A172 (cell line): Measurements from ENCODE around the gene ADAP1. TPM values are rescaled to one million over a fixed set of nuclear protein-coding genes. Genes with fewer than 3 reads are reported as not detected.
A peak's percentile ranks its signal among the peaks of the same experiment; 100 is the strongest.
"Not testable (repeated sequence)": the region's sequence is repeated elsewhere in the genome, so short reads cannot be mapped to it uniquely, and the experiment has no call there.

Source experiments
- DNase-seq: peaks from one replicate; pipeline ENCODE4 v3.0.0-alpha.2; 2015; ENCODE audit warnings: low spot score
- total RNA-seq: library from RNA; depleted of rRNA; stranded (reverse); fragments of >200 nt; shearing (Covaris generic); gene quantifications from 2 replicates; pipeline ENCODE4 v1.2.3, GENCODE V29; 2014; rRNA removed

The ADAP1 gene, protein sequence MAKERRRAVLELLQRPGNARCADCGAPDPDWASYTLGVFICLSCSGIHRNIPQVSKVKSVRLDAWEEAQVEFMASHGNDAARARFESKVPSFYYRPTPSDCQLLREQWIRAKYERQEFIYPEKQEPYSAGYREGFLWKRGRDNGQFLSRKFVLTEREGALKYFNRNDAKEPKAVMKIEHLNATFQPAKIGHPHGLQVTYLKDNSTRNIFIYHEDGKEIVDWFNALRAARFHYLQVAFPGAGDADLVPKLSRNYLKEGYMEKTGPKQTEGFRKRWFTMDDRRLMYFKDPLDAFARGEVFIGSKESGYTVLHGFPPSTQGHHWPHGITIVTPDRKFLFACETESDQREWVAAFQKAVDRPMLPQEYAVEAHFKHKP
- 33.3 and 46.8 TPM in 2 replicates for total RNA-seq

DNA sequence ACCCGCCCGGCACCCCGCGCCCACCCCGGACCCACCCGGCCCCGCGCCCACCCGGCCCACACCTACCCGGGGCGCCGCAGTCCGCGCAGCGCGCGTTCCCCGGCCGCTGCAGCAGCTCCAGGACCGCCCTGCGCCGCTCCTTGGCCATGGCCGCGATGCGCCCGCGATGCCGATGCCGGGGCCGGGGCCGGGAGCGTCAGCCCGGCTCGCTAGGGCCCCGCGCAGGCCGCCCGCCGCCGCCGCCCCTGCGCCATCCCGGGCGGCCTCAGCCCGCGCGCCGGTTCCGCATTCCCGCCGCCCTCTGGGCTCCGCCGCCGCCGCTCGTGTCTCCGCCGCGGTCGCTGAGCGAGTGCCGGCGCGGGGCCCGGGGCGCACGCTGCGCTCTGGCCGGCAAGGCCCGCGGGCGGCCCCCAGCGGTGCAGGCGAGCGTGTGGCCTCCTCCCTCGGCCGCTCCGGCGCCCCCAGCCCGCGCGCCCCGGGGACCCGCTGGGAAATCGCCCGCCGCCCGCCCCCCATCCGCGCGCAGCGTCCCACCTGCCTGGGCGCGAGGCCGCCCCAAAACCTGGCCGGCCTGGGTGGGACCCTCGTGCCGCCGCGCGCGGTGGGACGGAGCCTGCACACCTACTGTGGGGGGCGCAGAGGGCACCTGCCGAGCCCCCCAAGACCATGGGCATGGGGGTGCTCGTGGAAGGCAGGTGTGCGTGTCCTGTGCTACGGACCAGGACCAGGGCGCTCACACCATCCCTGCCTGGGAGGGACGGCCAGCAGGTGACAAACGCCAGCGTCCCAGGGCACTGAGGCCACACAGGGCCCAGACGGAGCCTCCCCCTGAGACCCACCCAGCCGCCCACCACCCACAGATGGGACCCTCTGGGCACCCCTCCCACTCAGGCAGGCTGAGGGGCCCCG is at the start of gene ADAP1:
ADAP1 (minus strand) TSS at position 351 of the 909 bp plus-strand sequence; CDS start at position 148, 203 bp downstream.
- DNase-seq: peak; percentile 20

DNA sequence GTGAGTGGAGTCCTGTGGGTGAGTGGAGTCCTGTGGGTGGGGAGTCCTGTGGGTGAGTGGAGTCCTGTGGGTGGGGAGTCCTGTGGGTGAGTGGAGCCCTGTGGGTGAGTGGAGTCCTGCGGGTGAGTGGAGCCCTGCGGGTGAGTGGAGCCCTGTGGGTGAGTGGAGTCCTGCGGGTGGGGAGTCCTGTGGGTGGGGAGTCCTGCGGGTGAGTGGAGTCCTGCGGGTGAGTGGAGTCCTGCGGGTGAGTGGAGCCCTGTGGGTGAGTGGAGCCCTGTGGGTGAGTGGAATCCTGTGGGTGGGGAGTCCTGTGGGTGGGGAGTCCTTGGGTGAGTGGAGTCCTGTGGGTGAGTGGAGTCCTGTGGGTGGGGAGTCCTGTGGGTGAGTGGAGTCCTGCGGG is 48.0 kb upstream of the ADAP1 start:
- not testable (repeated sequence) for DNase-seq

DNA sequence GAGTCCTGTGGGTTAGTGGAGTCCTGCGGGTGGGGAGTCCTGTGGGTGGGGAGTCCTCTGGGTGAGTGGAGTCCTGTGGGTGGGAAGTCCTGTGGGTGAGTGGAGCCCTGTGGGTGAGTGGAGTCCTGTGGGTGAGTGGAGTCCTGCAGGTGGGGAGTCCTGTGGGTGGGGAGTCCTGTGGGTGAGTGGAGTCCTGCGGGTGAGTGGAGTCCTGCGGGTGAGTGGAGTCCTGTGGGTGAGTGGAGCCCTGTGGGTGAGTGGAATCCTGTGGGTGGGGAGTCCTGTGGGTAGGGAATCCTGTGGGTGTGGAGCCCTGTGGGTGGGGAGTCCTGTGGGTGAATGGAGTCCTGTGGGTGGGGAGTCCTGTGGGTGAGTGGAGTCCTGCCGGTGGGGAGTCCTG is 47.5 kb upstream of the ADAP1 start:
- not testable (repeated sequence) for DNase-seq

DNA sequence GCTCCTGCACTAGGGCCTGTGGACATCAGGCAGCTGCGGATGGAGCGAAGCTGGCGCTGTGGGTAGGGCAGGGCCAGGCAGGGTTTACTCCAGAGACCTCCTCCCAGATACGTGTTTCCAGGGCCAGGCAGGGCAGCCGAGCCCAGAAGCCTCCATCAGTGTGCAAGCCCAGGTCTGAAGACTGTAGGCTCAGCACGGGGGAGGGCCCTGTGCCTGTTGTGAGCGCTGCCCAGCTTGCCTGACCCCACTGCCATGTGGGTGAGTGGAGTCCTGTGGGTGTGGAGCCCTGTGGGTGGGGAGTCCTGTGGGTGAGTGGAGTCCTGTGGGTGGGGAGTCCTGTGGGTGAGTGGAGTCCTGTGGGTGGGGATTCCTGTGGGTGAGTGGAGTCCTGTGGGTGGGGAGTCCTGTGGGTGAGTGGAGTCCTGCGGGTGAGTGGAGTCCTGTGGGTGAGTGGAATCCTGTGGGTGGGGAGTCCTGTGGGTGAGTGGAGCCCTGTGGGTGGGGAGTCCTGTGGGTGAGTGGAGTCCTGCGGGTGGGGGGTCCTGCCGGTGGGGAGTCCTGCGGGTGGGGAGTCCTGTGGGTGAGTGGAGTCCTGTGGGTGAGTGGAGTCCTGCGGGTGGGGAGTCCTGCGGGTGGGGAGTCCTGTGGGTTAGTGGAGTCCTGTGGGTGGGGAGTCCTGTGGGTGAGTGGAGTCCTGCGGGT is 46.7 kb upstream of the ADAP1 start:
- peak; percentile 27 for DNase-seq

DNA sequence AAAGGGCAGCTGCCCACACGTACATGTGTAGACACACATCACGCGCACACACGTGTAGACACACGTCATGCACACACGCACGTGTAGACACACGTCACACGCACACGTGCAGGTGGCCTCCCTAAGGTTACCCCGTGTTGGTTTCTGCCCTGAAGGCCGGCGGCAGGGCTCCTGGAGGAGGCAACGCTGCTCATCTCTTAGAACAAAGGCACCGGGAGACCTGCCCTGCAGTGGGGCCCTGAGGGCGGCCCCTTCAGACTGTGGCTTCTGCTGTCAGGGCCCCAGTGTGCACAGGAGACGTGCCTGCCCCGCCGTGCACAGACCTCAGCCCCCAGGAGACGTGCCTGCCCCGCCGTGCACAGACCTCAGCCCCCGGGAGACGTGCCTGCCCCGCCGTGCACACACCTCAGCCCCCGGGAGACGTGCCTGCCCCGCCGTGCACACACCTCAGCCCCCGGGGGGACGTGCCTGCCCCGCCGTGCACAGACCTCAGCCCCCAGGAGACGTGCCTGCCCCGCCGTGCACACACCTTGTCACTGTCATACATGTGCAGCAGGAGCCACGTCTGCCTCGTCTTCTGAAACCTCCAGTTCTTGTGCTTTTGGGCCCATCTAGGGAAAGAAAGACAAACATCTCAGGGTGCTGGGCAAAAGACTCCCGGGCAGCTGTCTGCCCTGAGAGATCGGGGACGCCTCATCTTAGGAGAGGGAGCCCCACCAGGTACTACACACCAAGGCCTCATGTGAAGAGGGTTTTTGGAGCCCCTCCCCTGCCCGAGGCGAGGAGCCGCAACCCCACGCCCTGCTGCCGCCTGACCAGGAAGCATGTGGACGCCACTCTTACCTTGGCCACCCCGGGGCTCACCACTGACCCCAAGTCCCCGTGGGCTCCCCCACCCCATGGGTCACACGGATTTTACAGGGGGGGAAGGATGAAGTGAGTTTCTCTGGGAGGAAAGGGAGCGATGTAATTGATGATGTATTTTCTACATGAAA is 45.8 kb upstream of the ADAP1 start:
- no peak for DNase-seq

DNA sequence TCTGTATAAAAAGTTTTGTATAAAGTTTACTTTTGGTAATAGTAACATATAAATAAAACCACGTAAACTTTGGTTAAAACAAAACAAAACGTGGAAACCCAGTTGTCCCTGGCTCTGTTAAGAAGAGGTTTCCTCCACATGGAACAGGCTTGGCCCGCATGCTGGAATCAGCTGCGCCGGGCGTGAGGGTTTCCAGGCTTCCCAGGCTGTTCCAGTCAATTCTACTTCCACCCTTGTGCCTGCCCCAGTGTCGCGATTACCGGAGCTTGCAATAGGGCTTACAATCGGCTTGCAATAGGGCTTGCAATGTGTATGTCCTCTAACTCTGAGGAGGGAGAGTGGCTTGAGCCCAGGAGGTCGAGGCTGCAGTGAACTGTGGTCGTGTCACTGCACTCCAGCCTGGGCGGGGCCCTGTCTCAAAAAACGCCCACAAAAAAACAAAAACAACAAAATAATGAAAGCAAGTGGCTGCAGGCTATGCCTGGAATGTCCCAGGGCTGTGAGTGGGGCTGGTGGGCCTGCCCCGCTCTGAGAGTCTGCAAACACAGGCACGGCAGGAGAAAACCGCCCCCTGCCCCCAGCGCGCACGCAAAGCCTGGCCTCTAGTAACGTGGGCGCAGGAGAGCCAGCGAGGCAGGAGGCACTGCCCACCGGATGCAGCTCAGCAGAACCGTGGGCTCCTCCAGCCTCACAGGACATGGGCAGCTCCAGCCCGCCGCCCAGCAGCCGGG is 44.8 kb upstream of the ADAP1 start:
- DNase-seq: no peak

- no peak for DNase-seq
Measured at GRCh38 chr7:997404-998395, 43.2 kb upstream of the ADAP1 start.

GRCh38 chr7:996079-996872 is 41.8 kb upstream of the ADAP1 start:
- no peak for DNase-seq

GRCh38 chr7:995571-995970 is 41.1 kb upstream of the ADAP1 start:
- DNase-seq: no peak

DNA sequence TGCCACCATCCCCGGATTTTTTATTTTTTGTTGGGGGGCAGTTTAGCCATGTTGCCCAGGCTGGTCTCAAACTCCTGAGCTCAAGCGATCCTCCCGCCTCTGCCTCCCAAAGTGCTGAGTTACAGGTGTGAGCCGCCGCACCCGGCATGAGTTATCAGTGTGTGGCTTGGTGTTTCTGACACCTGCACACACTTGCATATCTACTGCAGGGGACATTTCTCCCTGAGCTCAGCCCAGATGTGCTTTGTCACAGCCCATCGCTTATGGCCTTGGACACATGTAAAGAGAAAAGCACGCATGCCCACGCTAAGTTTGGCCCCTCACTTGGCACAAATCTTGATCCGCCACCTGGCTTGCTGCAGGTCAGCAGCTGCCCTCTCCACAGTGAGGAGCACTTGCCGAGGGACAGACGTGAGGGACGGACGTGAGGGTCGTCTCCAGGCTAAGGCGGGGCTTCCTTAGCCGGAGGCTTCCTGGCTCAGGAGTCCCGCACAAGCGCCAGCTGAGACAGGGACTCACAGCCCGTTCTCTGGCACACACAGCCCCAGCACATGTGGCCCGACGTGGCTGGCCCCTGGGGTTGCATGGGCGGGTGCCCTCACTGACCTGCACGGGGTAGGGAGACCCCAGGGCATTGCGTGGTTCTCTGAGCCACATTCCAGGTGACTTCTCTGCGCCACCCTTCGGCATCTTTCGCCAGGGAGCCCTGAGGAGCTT is 40.3 kb upstream of the ADAP1 start:
- no peak for DNase-seq

DNA sequence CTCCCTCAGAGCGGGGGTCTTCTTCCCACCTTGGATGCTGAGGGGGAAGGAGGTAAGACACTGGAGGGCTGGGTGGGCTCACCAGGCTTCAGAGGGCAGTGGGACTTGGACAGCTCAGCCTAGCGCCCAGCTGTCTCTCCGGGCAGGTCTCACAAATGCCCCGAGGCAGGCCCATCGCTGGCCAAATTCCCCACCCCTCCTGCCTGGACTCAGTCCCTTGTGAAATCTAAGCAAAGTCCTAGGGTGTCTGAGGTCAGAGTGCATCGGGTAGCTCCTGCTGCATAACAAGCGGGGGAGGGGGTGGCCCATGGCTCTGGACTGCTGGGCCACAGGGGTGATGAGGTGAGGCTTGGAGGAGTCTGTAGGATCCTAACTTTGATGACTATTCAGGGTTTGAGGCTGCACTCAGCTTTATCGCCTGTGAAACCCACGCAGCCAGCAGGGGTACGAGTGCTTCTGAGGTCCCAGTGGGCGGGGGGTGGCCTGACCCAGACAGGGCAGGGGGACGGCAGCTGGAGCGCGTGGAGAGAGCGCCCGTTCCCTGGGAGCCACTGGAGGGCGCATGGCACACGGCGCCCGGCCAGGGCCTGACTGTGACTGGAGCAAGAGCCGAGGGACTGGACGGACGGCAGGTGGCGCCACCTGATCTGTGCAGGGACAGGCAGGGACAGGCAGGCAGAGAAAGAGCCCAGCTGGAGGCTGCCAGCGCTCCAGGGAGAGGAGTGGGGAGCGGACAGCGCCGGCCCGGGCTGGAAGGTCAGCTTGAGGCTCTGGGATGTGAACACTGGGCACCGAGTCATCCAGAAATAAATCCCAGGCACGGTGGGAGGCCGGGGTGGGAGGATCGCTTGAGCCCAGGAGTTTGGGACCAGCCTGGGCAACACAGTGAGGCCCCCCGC is 38.5 kb upstream of the ADAP1 start:
- DNase-seq: peak; percentile 94

- no peak for DNase-seq
Measured at GRCh38 chr7:991729-992656, 37.5 kb upstream of the ADAP1 start.

GRCh38 chr7:990933-991728 is 36.7 kb upstream of the ADAP1 start:
- DNase-seq: no peak

GRCh38 chr7:990352-990932 is 36.0 kb upstream of the ADAP1 start:
- DNase-seq: no peak
